Skeletal muscle tissue (tissue), 4 donors: ENCODE results near the gene PEMT. TPM values are rescaled to one million over a fixed set of nuclear protein-coding genes. Genes with fewer than 3 reads are reported as not detected.
A peak's percentile ranks its signal among the peaks of the same experiment; 100 is the strongest.

Source experiments
- H3K27ac ChIP-seq: one replicate; pipeline ENCODE4 v1.7.0; 2013; ENCODE audit warnings: mild to moderate bottlenecking, low read depth, low read length, inconsistent platforms
- H3K27me3 ChIP-seq, 3 donors: one replicate each; pipeline ENCODE4 v1.7.0; 2013; ENCODE audit warnings: low read length in 3 of 3; ENCODE audit not compliant: control insufficient read depth in 3 of 3, insufficient read depth in 3 of 3
- H3K36me3 ChIP-seq, 3 donors: one replicate each; pipeline ENCODE4 v1.7.0; 2013; ENCODE audit warnings: low read length in 3 of 3; ENCODE audit not compliant: control insufficient read depth in 3 of 3, insufficient read depth in 3 of 3
- H3K4me1 ChIP-seq, 3 donors: one replicate each; pipeline ENCODE4 v1.7.0; 2013; ENCODE audit warnings: low read length in 3 of 3, mild to moderate bottlenecking in 3 of 3; ENCODE audit not compliant: control insufficient read depth in 3 of 3, insufficient read depth in 3 of 3
- H3K4me3 ChIP-seq, 3 donors: one replicate each; pipeline ENCODE4 v1.7.0; 2013; ENCODE audit warnings: low read length in 3 of 3
- H3K9ac ChIP-seq, 3 donors: one replicate each; pipeline ENCODE4 v1.7.0; 2013; ENCODE audit warnings: low read length in 3 of 3, mild to moderate bottlenecking in 3 of 3, moderate library complexity in 2 of 3, low read depth in 1 of 3
- H3K9me3 ChIP-seq, 3 donors: one replicate each; pipeline ENCODE4 v1.7.0; 2013; ENCODE audit warnings: low read length in 3 of 3; ENCODE audit not compliant: control insufficient read depth in 3 of 3
- total RNA-seq: library from RNA; depleted of rRNA; stranded (reverse); fragments of >200 nt; gene quantifications from one replicate; pipeline ENCODE4 v1.2.3, GENCODE V29; 2014
- donor health status: Osteomylitis.

The PEMT gene
- total RNA-seq, 1 donor from 2014 or later: 32.4 TPM

GRCh38 chr17:17556671-17557070, 34.8 kb downstream of the PEMT start:
- no peak overlapping the region for H3K27ac ChIP-seq
- H3K27me3 ChIP-seq: no peaks in the 10 kb centered on the region
- H3K4me1 ChIP-seq: peaks cover 30 to 43% (median 36%) of the 10 kb centered on the region in 3 donors
- H3K36me3 ChIP-seq: no peaks in the 10 kb centered on the region
- no peaks in the 10 kb centered on the region for H3K9me3 ChIP-seq
- no peak overlapping the region for H3K9ac ChIP-seq
- no peak overlapping the region for H3K4me3 ChIP-seq

- H3K4me1 ChIP-seq: peaks cover 23 to 36% (median 36%) of the 10 kb centered on the region in 3 donors
- H3K27ac ChIP-seq: no peak overlapping the region
- no peak overlapping the region for H3K4me3 ChIP-seq
- no peak overlapping the region for H3K9ac ChIP-seq
- H3K9me3 ChIP-seq: no peaks in the 10 kb centered on the region
- no peaks in the 10 kb centered on the region for H3K27me3 ChIP-seq
- H3K36me3 ChIP-seq: no peaks in the 10 kb centered on the region
These were observed 35.6 kb downstream of the PEMT start for GRCh38 chr17:17555906-17556305.

- H3K4me1 ChIP-seq: peaks cover 21 to 36% (median 35%) of the 10 kb centered on the region in 3 donors
- no peak overlapping the region for H3K9ac ChIP-seq
- H3K36me3 ChIP-seq: no peaks in the 10 kb centered on the region
- no peak overlapping the region for H3K4me3 ChIP-seq
- no peaks in the 10 kb centered on the region for H3K27me3 ChIP-seq
- no peaks in the 10 kb centered on the region for H3K9me3 ChIP-seq
- no peak overlapping the region for H3K27ac ChIP-seq
These were observed 36.4 kb downstream of the PEMT start for GRCh38 chr17:17555151-17555550.

DNA sequence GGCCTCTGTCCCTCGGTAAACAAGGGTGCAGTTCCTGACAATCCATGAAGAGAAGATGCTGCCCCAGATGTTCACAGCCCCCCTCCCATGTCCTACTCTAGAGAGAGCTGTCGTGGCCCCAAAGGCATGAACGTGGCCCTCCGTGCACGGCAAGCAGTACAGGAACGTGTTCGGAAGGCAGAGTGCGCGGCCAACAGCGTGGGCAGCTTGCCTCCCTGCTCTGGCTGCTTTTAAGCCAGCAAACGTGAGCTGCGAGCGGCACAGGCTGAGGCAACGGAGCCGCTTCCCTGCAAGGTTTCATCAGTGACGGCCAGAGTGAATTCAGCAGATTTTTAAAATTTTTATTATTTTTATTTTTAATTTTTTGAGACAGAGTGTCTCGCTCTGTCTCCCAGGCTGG, 37.2 kb downstream of the PEMT start:
- Histone ChIP-seq H3K36me3 (no peaks in the 10 kb centered on the region), H3K9ac (peak overlapping the region in 1 of 3 donors; percentile 57), H3K27ac (no peak overlapping the region), H3K4me1 (peaks cover 21 to 36% (median 32%) of the 10 kb centered on the region in 3 donors), H3K9me3 (no peaks in the 10 kb centered on the region), H3K4me3 (no peak overlapping the region), H3K27me3 (no peaks in the 10 kb centered on the region)

GRCh38 chr17:17553217-17554195, 38.0 kb downstream of the PEMT start:
- H3K27me3 ChIP-seq: no peaks in the 10 kb centered on the region
- H3K9ac ChIP-seq: peak overlapping the region in 2 of 3 donors; percentile 42 to 74
- peak overlapping the region; percentile 71 for H3K27ac ChIP-seq
- peaks cover 21 to 35% (median 32%) of the 10 kb centered on the region in 3 donors for H3K4me1 ChIP-seq
- H3K9me3 ChIP-seq: no peaks in the 10 kb centered on the region
- peak overlapping the region in 1 of 3 donors; percentile 45 for H3K4me3 ChIP-seq
- no peaks in the 10 kb centered on the region for H3K36me3 ChIP-seq

GRCh38 chr17:17552351-17553216, 38.9 kb downstream of the PEMT start:
- peak overlapping the region; percentile 71 for H3K27ac ChIP-seq
- peak overlapping the region in 2 of 3 donors; percentile 42 to 74 for H3K9ac ChIP-seq
- no peaks in the 10 kb centered on the region for H3K9me3 ChIP-seq
- no peaks in the 10 kb centered on the region for H3K36me3 ChIP-seq
- no peaks in the 10 kb centered on the region for H3K27me3 ChIP-seq
- peak overlapping the region in 1 of 3 donors; percentile 45 for H3K4me3 ChIP-seq
- H3K4me1 ChIP-seq: peaks cover 15 to 29% (median 27%) of the 10 kb centered on the region in 3 donors

GRCh38 chr17:17551361-17551760, 40.1 kb downstream of the PEMT start:
- no peak overlapping the region for H3K27ac ChIP-seq
- no peaks in the 10 kb centered on the region for H3K9me3 ChIP-seq
- H3K9ac ChIP-seq: no peak overlapping the region
- no peaks in the 10 kb centered on the region for H3K36me3 ChIP-seq
- H3K27me3 ChIP-seq: no peaks in the 10 kb centered on the region
- peaks cover 14 to 25% (median 23%) of the 10 kb centered on the region in 3 donors for H3K4me1 ChIP-seq
- H3K4me3 ChIP-seq: no peak overlapping the region

DNA sequence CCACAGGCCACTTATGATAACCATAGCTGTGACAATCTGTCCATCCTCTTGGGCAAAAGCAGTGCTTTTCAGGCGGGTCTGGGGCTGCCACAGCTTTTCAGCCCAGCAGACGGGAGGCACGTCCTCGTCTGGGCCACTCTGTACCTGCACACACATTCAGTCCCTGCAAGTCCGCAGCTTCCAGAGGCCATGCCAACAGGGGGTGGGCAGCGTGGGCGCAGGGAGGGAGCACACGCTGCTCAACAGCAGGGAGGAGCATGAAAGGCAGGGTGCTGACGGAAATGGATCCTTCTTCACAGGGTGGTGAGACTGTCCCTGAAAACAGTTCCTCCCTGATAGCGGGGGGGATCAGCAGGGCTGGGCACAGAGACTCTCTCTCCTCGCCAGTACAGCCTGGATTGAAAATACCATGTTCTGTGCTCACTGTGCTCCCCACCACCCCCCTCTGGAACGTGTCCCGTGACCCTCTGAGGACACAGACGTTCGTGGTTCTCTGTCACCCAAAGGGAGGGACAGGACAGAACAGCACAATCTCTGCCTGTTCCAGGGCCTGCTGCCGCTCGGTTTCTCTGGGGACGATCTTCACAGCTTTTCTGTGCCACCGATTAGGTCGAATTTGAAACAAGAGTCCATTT, 41.7 kb downstream of the PEMT start:
- H3K4me3 ChIP-seq: no peak overlapping the region
- H3K9ac ChIP-seq: no peak overlapping the region
- no peaks in the 10 kb centered on the region for H3K27me3 ChIP-seq
- no peaks in the 10 kb centered on the region for H3K36me3 ChIP-seq
- no peaks in the 10 kb centered on the region for H3K9me3 ChIP-seq
- peaks cover 14 to 34% (median 30%) of the 10 kb centered on the region in 3 donors for H3K4me1 ChIP-seq
- H3K27ac ChIP-seq: no peak overlapping the region

- Histone ChIP-seq H3K9me3 (no peaks in the 10 kb centered on the region), H3K27me3 (no peaks in the 10 kb centered on the region), H3K36me3 (no peaks in the 10 kb centered on the region), H3K27ac (no peak overlapping the region), H3K9ac (no peak overlapping the region), H3K4me1 (peaks cover 13 to 29% (median 26%) of the 10 kb centered on the region in 3 donors), H3K4me3 (no peak overlapping the region)
These were observed 43.5 kb downstream of the PEMT start for GRCh38 chr17:17548044-17548443.
